ENCODE results near the gene GFRA4.

Gene GFRA4

GRCh38 chr20:3652221-3652620 is 11.0 kb downstream of the GFRA4 start:
- Histone ChIP-seq H3K27me3 (ENCODE audit: insufficient read depth, low read length, poor library complexity) (peaks cover 1% of the 10 kb centered on the region), H3K4me3 (ENCODE audit: low read depth in 1 of 2, low read length in 2 of 2) (no peak overlapping the region), H3K9ac (ENCODE audit: low read depth, low read length) (no peak overlapping the region), H3K36me3 (ENCODE audit: insufficient read depth, low read length) (no peaks in the 10 kb centered on the region), H3K9me3 (ENCODE audit: insufficient read depth, low read length, severe bottlenecking) (no peaks in the 10 kb centered on the region), H3K4me1 (ENCODE audit: insufficient read depth, low read length) (no peaks in the 10 kb centered on the region), H4K20me1 (ENCODE audit: insufficient read depth, low read length) (no peaks in the 10 kb centered on the region), H3K4me2 (ENCODE audit: insufficient read depth, low read length) (no peak overlapping the region), H3K79me2 (ENCODE audit: insufficient read depth, low read length) (no peaks in the 10 kb centered on the region), H2AFZ (ENCODE audit: low read depth, low read length) (no peak overlapping the region), H3K27ac (ENCODE audit: low read length) (no peak overlapping the region)
- no peak for DNase-seq
- no peak for ATAC-seq (ENCODE audit: insufficient read depth, low read depth)
- no peak for TF ChIP-seq CTCF (IDR thresholded peaks at IDR 0.05; ENCODE audit: borderline replicate concordance, extremely low read depth, low read length, poor library complexity, severe bottlenecking)
- no peak for TF ChIP-seq EZH2 (IDR thresholded peaks at IDR 0.05; ENCODE audit: borderline replicate concordance, low read depth, low read length, severe bottlenecking)

GRCh38 chr20:3651204-3651962 is 11.8 kb downstream of the GFRA4 start:
- H4K20me1 ChIP-seq (ENCODE audit: insufficient read depth, low read length), result no peaks in the 10 kb centered on the region
- no peak overlapping the region for H3K4me2 ChIP-seq (ENCODE audit: insufficient read depth, low read length)
- no peak overlapping the region for H2AFZ ChIP-seq (ENCODE audit: low read depth, low read length)
- H3K36me3 ChIP-seq (ENCODE audit: insufficient read depth, low read length), result no peaks in the 10 kb centered on the region
- H3K4me1 ChIP-seq (ENCODE audit: insufficient read depth, low read length), result no peaks in the 10 kb centered on the region
- no peak for ATAC-seq (ENCODE audit: insufficient read depth, low read depth)
- no peak overlapping the region for H3K27ac ChIP-seq (ENCODE audit: low read length)
- no peak for DNase-seq
- no peak overlapping the region for H3K9ac ChIP-seq (ENCODE audit: low read depth, low read length)
- H3K4me3 ChIP-seq (ENCODE audit: low read depth in 1 of 2, low read length in 2 of 2), result no peak overlapping the region
- H3K27me3 ChIP-seq (ENCODE audit: insufficient read depth, low read length, poor library complexity), result no peaks in the 10 kb centered on the region
- H3K79me2 ChIP-seq (ENCODE audit: insufficient read depth, low read length), result no peaks in the 10 kb centered on the region
- H3K9me3 ChIP-seq (ENCODE audit: insufficient read depth, low read length, severe bottlenecking), result no peaks in the 10 kb centered on the region
- TF ChIP-seq EZH2 (IDR thresholded peaks at IDR 0.05; ENCODE audit: borderline replicate concordance, low read depth, low read length, severe bottlenecking), result no peak
- no peak for TF ChIP-seq CTCF (IDR thresholded peaks at IDR 0.05; ENCODE audit: borderline replicate concordance, extremely low read depth, low read length, poor library complexity, severe bottlenecking)

GRCh38 chr20:3648951-3649350 is 14.2 kb downstream of the GFRA4 start:
- no peak for TF ChIP-seq EZH2 (IDR thresholded peaks at IDR 0.05; ENCODE audit: borderline replicate concordance, low read depth, low read length, severe bottlenecking)
- TF ChIP-seq CTCF (IDR thresholded peaks at IDR 0.05; ENCODE audit: borderline replicate concordance, extremely low read depth, low read length, poor library complexity, severe bottlenecking), result no peak
- H3K27ac ChIP-seq (ENCODE audit: low read length), result no peak overlapping the region
- H3K9ac ChIP-seq (ENCODE audit: low read depth, low read length), result no peak overlapping the region
- no peaks in the 10 kb centered on the region for H3K4me1 ChIP-seq (ENCODE audit: insufficient read depth, low read length)
- H3K9me3 ChIP-seq (ENCODE audit: insufficient read depth, low read length, severe bottlenecking), result no peaks in the 10 kb centered on the region
- no peak overlapping the region for H3K4me2 ChIP-seq (ENCODE audit: insufficient read depth, low read length)
- no peak for DNase-seq
- no peaks in the 10 kb centered on the region for H3K36me3 ChIP-seq (ENCODE audit: insufficient read depth, low read length)
- no peak for ATAC-seq (ENCODE audit: insufficient read depth, low read depth)
- H2AFZ ChIP-seq (ENCODE audit: low read depth, low read length), result no peak overlapping the region
- H3K4me3 ChIP-seq (ENCODE audit: low read depth in 1 of 2, low read length in 2 of 2), result no peak overlapping the region
- H3K79me2 ChIP-seq (ENCODE audit: insufficient read depth, low read length), result no peaks in the 10 kb centered on the region
- H4K20me1 ChIP-seq (ENCODE audit: insufficient read depth, low read length), result no peaks in the 10 kb centered on the region
- no peaks in the 10 kb centered on the region for H3K27me3 ChIP-seq (ENCODE audit: insufficient read depth, low read length, poor library complexity)

All from DND-41 (cell line).